A673 (cell line): ENCODE measurements around the gene FAM110C.

Source experiments
- CTCF ChIP-seq: fragments of 300-800, 200-600 bp; sonication (generic); conservative IDR thresholded peaks from 2 replicates; pipeline ENCODE4 v1.5.1; 2017; ENCODE audit warnings: low read depth, mild to moderate bottlenecking, antibody characterized with exemption, low read length, moderate library complexity, mixed read lengths
- EZH2 ChIP-seq: fragments of 200-600 bp; sonication (generic); IDR thresholded peaks from 2 replicates; pipeline ENCODE4 v1.6.1; 2017; ENCODE audit warnings: borderline replicate concordance, low read depth, mild to moderate bottlenecking, mixed read lengths, antibody characterized with exemption, low read length; ENCODE audit not compliant: poor library complexity, severe bottlenecking

GRCh38 chr2:18402-19271 lies 27.7 kb downstream of the FAM110C start:
- TF ChIP-seq CTCF (peak; percentile 64), EZH2 (no peak)
